Measurements from ENCODE around the gene FAM47E. TPM values are rescaled to one million over a fixed set of nuclear protein-coding genes. Genes with fewer than 3 reads are reported as not detected.

The FAM47E gene
- total RNA-seq, 1 donor from 2014 or later: 7.0 TPM

GRCh38 chr4:76216975-76217814, 34.3 kb upstream of the FAM47E start:
- no peaks in the 10 kb centered on the region for H3K36me3 Mint-ChIP-seq
- Histone ChIP-seq H4K20me1 (ENCODE audit: low read depth) (no peaks in the 10 kb centered on the region), H3K27me3 (peaks cover 4% of the 10 kb centered on the region), H3K36me3 (no peaks in the 10 kb centered on the region), H3K4me1 (peaks cover 12% of the 10 kb centered on the region), H3F3A (ENCODE audit: low read depth) (peaks cover 15% of the 10 kb centered on the region), H3K9me3 (ENCODE audit: low read depth) (no peaks in the 10 kb centered on the region), H2AFZ (replicated peaks) (no peak overlapping the region), H3K4me3 (no peak overlapping the region), H3K4me2 (no peak overlapping the region), H3K9ac (no peak overlapping the region), H3K79me2 (ENCODE audit: low read depth) (peaks cover 9% of the 10 kb centered on the region), H3K27ac (no peak overlapping the region)
- no peak overlapping the region for H3K4me3 Mint-ChIP-seq
- peaks cover 28% of the 10 kb centered on the region for H3K4me1 Mint-ChIP-seq
- no peak for DNase-seq (ENCODE audit: low spot score)
- peaks cover 2% of the 10 kb centered on the region for H3K27me3 Mint-ChIP-seq (ENCODE audit: insufficient read depth, low read depth)
- H3K9me3 Mint-ChIP-seq: no peaks in the 10 kb centered on the region
- no peak overlapping the region for H3K27ac Mint-ChIP-seq
- TF ChIP-seq EZH2phosphoT487 (IDR thresholded peaks at IDR 0.05) (no peak), EZH2 (IDR thresholded peaks at IDR 0.05) (no peak)
- TF ChIP-seq, protein P1, sequence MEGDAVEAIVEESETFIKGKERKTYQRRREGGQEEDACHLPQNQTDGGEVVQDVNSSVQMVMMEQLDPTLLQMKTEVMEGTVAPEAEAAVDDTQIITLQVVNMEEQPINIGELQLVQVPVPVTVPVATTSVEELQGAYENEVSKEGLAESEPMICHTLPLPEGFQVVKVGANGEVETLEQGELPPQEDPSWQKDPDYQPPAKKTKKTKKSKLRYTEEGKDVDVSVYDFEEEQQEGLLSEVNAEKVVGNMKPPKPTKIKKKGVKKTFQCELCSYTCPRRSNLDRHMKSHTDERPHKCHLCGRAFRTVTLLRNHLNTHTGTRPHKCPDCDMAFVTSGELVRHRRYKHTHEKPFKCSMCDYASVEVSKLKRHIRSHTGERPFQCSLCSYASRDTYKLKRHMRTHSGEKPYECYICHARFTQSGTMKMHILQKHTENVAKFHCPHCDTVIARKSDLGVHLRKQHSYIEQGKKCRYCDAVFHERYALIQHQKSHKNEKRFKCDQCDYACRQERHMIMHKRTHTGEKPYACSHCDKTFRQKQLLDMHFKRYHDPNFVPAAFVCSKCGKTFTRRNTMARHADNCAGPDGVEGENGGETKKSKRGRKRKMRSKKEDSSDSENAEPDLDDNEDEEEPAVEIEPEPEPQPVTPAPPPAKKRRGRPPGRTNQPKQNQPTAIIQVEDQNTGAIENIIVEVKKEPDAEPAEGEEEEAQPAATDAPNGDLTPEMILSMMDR (IDR thresholded peaks at IDR 0.05): no peak

DNA sequence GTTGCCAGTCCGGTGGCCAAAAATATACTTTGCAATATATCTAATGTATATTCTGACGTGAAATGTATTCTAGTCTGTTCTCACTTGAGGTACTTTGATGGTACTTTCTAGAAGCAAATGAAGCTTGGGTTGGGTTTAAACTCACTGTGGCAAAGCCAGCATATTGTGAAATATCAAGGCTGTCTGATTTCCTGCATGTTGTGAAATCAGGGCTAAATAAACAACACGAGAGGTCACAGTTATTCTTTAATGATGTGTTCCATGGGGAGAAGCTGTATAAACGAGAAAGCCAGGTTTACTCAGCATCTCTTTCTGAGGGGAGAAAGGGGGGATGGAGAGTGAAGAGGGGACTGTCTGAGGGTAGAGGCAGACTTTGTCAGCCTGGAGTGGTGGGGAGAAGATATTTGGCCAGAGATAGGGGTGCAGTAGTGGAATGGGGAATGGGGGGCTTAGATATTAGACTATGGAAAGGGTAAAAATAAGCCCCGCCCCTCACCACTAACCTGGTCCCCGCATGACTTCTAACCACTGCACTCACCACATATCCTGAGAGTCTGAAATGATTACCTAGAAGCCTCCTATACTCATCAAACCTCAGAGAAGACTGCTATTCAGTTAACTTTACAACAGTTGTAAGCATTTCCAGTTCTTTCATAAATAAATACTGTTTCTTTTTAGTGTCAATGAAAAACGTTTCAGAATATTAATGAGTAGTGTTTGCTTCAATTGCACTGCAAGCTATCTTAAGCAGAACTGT, 32.0 kb upstream of the FAM47E start:
- no peak for DNase-seq (ENCODE audit: low spot score)
- no peak overlapping the region for H3K27ac ChIP-seq
- H3K9me3 ChIP-seq (ENCODE audit: low read depth): no peaks in the 10 kb centered on the region
- Mint-ChIP-seq H3K4me3 (no peak overlapping the region), H3K36me3 (no peaks in the 10 kb centered on the region), H3K27me3 (ENCODE audit: insufficient read depth, low read depth) (peaks cover 4% of the 10 kb centered on the region), H3K27ac (no peak overlapping the region), H3K4me1 (peaks cover 13% of the 10 kb centered on the region), H3K9me3 (no peaks in the 10 kb centered on the region)
- H3F3A ChIP-seq (ENCODE audit: low read depth): peaks cover under 1% of the 10 kb centered on the region
- H3K4me2 ChIP-seq: no peak overlapping the region
- peaks cover 4% of the 10 kb centered on the region for H3K27me3 ChIP-seq
- H3K4me1 ChIP-seq: peaks cover 2% of the 10 kb centered on the region
- no peaks in the 10 kb centered on the region for H4K20me1 ChIP-seq (ENCODE audit: low read depth)
- no peaks in the 10 kb centered on the region for H3K36me3 ChIP-seq
- H3K9ac ChIP-seq: no peak overlapping the region
- H3K4me3 ChIP-seq: no peak overlapping the region
- TF ChIP-seq EZH2phosphoT487 (IDR thresholded peaks at IDR 0.05) (no peak), EZH2 (IDR thresholded peaks at IDR 0.05) (no peak)
- TF ChIP-seq, protein P1 (IDR thresholded peaks at IDR 0.05): no peak
- H3K79me2 ChIP-seq (ENCODE audit: low read depth): no peaks in the 10 kb centered on the region
- H2AFZ ChIP-seq (replicated peaks): no peak overlapping the region

DNA sequence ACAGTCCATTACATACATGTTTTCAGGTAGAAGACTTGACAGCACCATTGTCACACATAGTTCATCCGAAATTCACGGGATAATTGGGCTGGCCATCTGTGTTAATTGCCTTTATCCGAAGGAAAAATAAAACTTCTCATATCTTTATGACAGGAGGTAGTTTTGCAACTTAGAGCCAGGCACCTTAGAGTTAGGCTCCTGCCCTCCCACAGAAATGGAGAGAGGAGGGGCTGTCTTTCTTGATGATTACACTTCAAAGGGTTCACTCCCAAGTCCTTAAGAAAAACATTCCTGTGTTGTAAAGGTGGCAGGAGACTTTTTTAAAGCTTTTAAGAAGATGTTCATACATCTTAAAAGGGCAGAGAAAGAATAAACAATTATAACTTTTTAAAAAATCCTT, 27.4 kb upstream of the FAM47E start:
- TF ChIP-seq, protein P1 (IDR thresholded peaks at IDR 0.05): no peak
- TF ChIP-seq EZH2 (IDR thresholded peaks at IDR 0.05) (no peak), EZH2phosphoT487 (IDR thresholded peaks at IDR 0.05) (no peak)
- Mint-ChIP-seq H3K36me3 (peaks cover 3% of the 10 kb centered on the region), H3K27ac (no peak overlapping the region), H3K4me3 (no peak overlapping the region), H3K27me3 (ENCODE audit: insufficient read depth, low read depth) (peaks cover 2% of the 10 kb centered on the region), H3K9me3 (peaks cover 14% of the 10 kb centered on the region), H3K4me1 (no peaks in the 10 kb centered on the region)
- Histone ChIP-seq H3K27me3 (no peaks in the 10 kb centered on the region), H3K4me2 (no peak overlapping the region), H2AFZ (replicated peaks) (no peak overlapping the region), H3F3A (ENCODE audit: low read depth) (no peaks in the 10 kb centered on the region), H3K9me3 (ENCODE audit: low read depth) (peaks cover 3% of the 10 kb centered on the region), H3K27ac (no peak overlapping the region), H4K20me1 (ENCODE audit: low read depth) (no peaks in the 10 kb centered on the region), H3K9ac (no peak overlapping the region), H3K4me3 (no peak overlapping the region), H3K36me3 (no peaks in the 10 kb centered on the region), H3K4me1 (no peaks in the 10 kb centered on the region), H3K79me2 (ENCODE audit: low read depth) (no peaks in the 10 kb centered on the region)
- DNase-seq (ENCODE audit: low spot score): no peak
